ENCODE data around the gene RGPD8.
"Not testable (repeated sequence)": the region's sequence is repeated elsewhere in the genome, so short reads cannot be mapped to it uniquely, and the experiment has no call there.

Gene RGPD8

GRCh38 chr2:112465382-112465781 is 31.9 kb upstream of the RGPD8 start:
- no peak overlapping the region for H3K4me3 ChIP-seq (ENCODE audit: insufficient read depth, low read depth, low read length)
- no peaks in the 10 kb centered on the region for H3K9me3 ChIP-seq (ENCODE audit: control insufficient read depth, low read length)
- H3K4me1 ChIP-seq (ENCODE audit: control insufficient read depth, insufficient read depth, low read length), result no peaks in the 10 kb centered on the region
- H3K36me3 ChIP-seq (ENCODE audit: control insufficient read depth, insufficient read depth, low read length), result no peaks in the 10 kb centered on the region
- H3K27ac ChIP-seq (ENCODE audit: insufficient read depth, low read depth, low read length, poor library complexity, severe bottlenecking), result no peak overlapping the region
- WGBS, 2 experiments, result 70% methylated on average over 3 of the region's 3 CpGs
- H3K27me3 ChIP-seq (ENCODE audit: control insufficient read depth, insufficient read depth, low read length, poor library complexity, severe bottlenecking), result no peaks in the 10 kb centered on the region

GRCh38 chr2:112463256-112463655 is 29.8 kb upstream of the RGPD8 start:
- 91% methylated on average over 1 of the region's 1 CpG; no CpG with 5 or more reads in 1 of the 2 experiments for WGBS, 2 experiments
- Histone ChIP-seq H3K27ac (ENCODE audit: insufficient read depth, low read depth, low read length, poor library complexity, severe bottlenecking) (no peak overlapping the region), H3K36me3 (ENCODE audit: control insufficient read depth, insufficient read depth, low read length) (no peaks in the 10 kb centered on the region), H3K4me1 (ENCODE audit: control insufficient read depth, insufficient read depth, low read length) (no peaks in the 10 kb centered on the region), H3K4me3 (ENCODE audit: insufficient read depth, low read depth, low read length) (no peak overlapping the region), H3K27me3 (ENCODE audit: control insufficient read depth, insufficient read depth, low read length, poor library complexity, severe bottlenecking) (no peaks in the 10 kb centered on the region), H3K9me3 (ENCODE audit: control insufficient read depth, low read length) (no peaks in the 10 kb centered on the region)

GRCh38 chr2:112462178-112462577 is 28.7 kb upstream of the RGPD8 start:
- Histone ChIP-seq H3K27ac (ENCODE audit: insufficient read depth, low read depth, low read length, poor library complexity, severe bottlenecking) (no peak overlapping the region), H3K9me3 (ENCODE audit: control insufficient read depth, low read length) (no peaks in the 10 kb centered on the region), H3K27me3 (ENCODE audit: control insufficient read depth, insufficient read depth, low read length, poor library complexity, severe bottlenecking) (no peaks in the 10 kb centered on the region), H3K4me3 (ENCODE audit: insufficient read depth, low read depth, low read length) (no peak overlapping the region), H3K36me3 (ENCODE audit: control insufficient read depth, insufficient read depth, low read length) (no peaks in the 10 kb centered on the region), H3K4me1 (ENCODE audit: control insufficient read depth, insufficient read depth, low read length) (no peaks in the 10 kb centered on the region)
- 82 to 85% methylated on average over 5 of the region's 5 CpGs for WGBS, 2 experiments

- H3K4me1 ChIP-seq (ENCODE audit: control insufficient read depth, insufficient read depth, low read length), result no peaks in the 10 kb centered on the region
- H3K36me3 ChIP-seq (ENCODE audit: control insufficient read depth, insufficient read depth, low read length), result no peaks in the 10 kb centered on the region
- H3K9me3 ChIP-seq (ENCODE audit: control insufficient read depth, low read length), result no peaks in the 10 kb centered on the region
- 84 to 100% methylated on average over 1 of the region's 1 CpG for WGBS, 2 experiments
- no peaks in the 10 kb centered on the region for H3K27me3 ChIP-seq (ENCODE audit: control insufficient read depth, insufficient read depth, low read length, poor library complexity, severe bottlenecking)
- no peak overlapping the region for H3K4me3 ChIP-seq (ENCODE audit: insufficient read depth, low read depth, low read length)
- no peak overlapping the region for H3K27ac ChIP-seq (ENCODE audit: insufficient read depth, low read depth, low read length, poor library complexity, severe bottlenecking)
Observed at GRCh38 chr2:112459372-112459771, 25.9 kb upstream of the RGPD8 start.

DNA sequence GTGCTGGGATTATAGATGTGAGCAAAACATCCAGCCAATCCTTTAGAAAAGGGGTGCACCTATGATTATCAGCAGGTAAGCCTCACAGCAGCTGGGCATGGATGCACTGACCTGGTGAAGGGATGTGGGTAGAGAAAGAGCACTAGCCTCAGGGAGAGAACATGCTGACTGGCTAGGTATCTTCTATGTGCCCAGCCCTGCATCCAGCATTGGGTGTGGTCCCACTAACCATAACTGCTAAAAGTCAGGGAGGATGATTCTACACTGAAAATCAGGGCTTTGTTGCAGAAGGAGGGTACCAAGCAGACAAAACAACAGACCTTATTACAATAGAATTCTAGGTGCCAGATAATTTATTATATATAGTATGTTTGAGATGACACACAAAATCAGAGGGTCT is 21.1 kb upstream of the RGPD8 start:
- no peaks in the 10 kb centered on the region for H3K36me3 ChIP-seq (ENCODE audit: control insufficient read depth, insufficient read depth, low read length)
- no peaks in the 10 kb centered on the region for H3K4me1 ChIP-seq (ENCODE audit: control insufficient read depth, insufficient read depth, low read length)
- no peaks in the 10 kb centered on the region for H3K9me3 ChIP-seq (ENCODE audit: control insufficient read depth, low read length)
- H3K27ac ChIP-seq (ENCODE audit: insufficient read depth, low read depth, low read length, poor library complexity, severe bottlenecking), result no peak overlapping the region
- no peaks in the 10 kb centered on the region for H3K27me3 ChIP-seq (ENCODE audit: control insufficient read depth, insufficient read depth, low read length, poor library complexity, severe bottlenecking)
- H3K4me3 ChIP-seq (ENCODE audit: insufficient read depth, low read depth, low read length), result no peak overlapping the region

GRCh38 chr2:112451317-112451716 is 17.9 kb upstream of the RGPD8 start:
- WGBS, 2 experiments, result 93 to 97% methylated on average over 1 of the region's 1 CpG
- Histone ChIP-seq H3K4me1 (ENCODE audit: control insufficient read depth, insufficient read depth, low read length) (no peaks in the 10 kb centered on the region), H3K9me3 (ENCODE audit: control insufficient read depth, low read length) (no peaks in the 10 kb centered on the region), H3K27me3 (ENCODE audit: control insufficient read depth, insufficient read depth, low read length, poor library complexity, severe bottlenecking) (no peaks in the 10 kb centered on the region), H3K27ac (ENCODE audit: insufficient read depth, low read depth, low read length, poor library complexity, severe bottlenecking) (no peak overlapping the region), H3K36me3 (ENCODE audit: control insufficient read depth, insufficient read depth, low read length) (no peaks in the 10 kb centered on the region), H3K4me3 (ENCODE audit: insufficient read depth, low read depth, low read length) (no peak overlapping the region)

- H3K27ac ChIP-seq (ENCODE audit: insufficient read depth, low read depth, low read length, poor library complexity, severe bottlenecking), result no peak overlapping the region
- H3K27me3 ChIP-seq (ENCODE audit: control insufficient read depth, insufficient read depth, low read length, poor library complexity, severe bottlenecking), result no peaks in the 10 kb centered on the region
- no peaks in the 10 kb centered on the region for H3K9me3 ChIP-seq (ENCODE audit: control insufficient read depth, low read length)
- H3K4me1 ChIP-seq (ENCODE audit: control insufficient read depth, insufficient read depth, low read length), result no peaks in the 10 kb centered on the region
- 93% methylated on average over 4 of the region's 4 CpGs for WGBS, 2 experiments
- H3K36me3 ChIP-seq (ENCODE audit: control insufficient read depth, insufficient read depth, low read length), result no peaks in the 10 kb centered on the region
- H3K4me3 ChIP-seq (ENCODE audit: insufficient read depth, low read depth, low read length), result no peak overlapping the region
Observed at GRCh38 chr2:112449854-112450253, 16.4 kb upstream of the RGPD8 start.

DNA sequence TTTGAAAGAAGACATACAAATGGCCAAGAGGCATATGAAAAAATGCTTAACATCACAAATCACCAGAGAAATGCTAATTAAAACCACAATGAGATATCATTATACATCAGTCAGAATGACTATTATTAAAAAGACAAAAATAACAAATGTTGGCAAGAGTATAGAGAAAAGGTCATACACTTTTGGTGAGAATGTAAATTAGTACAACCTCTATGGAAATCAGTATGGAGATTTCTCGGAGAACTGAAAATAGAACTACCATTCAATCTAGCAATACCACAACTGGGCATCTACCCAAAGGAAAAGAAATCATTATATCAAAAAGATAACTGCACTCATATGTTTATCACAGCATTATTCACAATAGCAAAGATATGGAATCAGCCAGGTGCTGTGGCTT is 10.8 kb upstream of the RGPD8 start:
- H3K4me3 ChIP-seq (ENCODE audit: insufficient read depth, low read depth, low read length); H3K9me3 ChIP-seq (ENCODE audit: control insufficient read depth, low read length); H3K4me1 ChIP-seq (ENCODE audit: control insufficient read depth, insufficient read depth, low read length); H3K27ac ChIP-seq (ENCODE audit: insufficient read depth, low read depth, low read length, poor library complexity, severe bottlenecking); H3K36me3 ChIP-seq (ENCODE audit: control insufficient read depth, insufficient read depth, low read length); H3K27me3 ChIP-seq (ENCODE audit: control insufficient read depth, insufficient read depth, low read length, poor library complexity, severe bottlenecking): not testable (repeated sequence)
- WGBS, 2 experiments, result no CpG with 5 or more reads among the region's 1 CpG

GRCh38 chr2:112438603-112439261 is 5.3 kb upstream of the RGPD8 start:
- H3K9me3 ChIP-seq (ENCODE audit: control insufficient read depth, low read length); H3K36me3 ChIP-seq (ENCODE audit: control insufficient read depth, insufficient read depth, low read length); H3K4me3 ChIP-seq (ENCODE audit: insufficient read depth, low read depth, low read length); H3K4me1 ChIP-seq (ENCODE audit: control insufficient read depth, insufficient read depth, low read length); H3K27ac ChIP-seq (ENCODE audit: insufficient read depth, low read depth, low read length, poor library complexity, severe bottlenecking); H3K27me3 ChIP-seq (ENCODE audit: control insufficient read depth, insufficient read depth, low read length, poor library complexity, severe bottlenecking): not testable (repeated sequence)
- WGBS, 2 experiments, result 100% methylated on average over 4 of the region's 6 CpGs; no CpG with 5 or more reads in 1 of the 2 experiments

DNA sequence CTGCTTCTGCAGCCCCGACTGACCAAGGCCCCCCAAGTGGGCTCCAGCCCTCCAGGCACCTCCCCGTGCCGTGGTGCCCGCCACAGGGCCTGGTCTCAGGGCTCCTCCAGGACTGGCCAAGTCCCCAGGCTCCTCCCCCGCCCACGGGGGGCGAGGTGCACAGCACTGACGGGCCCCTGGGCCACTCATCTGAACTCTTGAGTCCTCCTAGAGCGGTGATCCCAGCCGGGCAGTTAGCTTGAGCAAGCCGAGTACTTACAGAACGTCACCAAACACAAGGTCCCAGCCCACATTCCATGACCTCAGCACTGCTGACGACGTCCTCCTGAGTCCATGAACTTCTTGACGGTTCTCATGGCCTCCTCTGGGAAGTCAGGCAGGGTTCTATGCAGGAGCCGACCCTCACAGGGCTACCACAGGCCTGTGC is 4.0 kb upstream of the RGPD8 start:
- not testable (repeated sequence) for H3K36me3 ChIP-seq (ENCODE audit: control insufficient read depth, insufficient read depth, low read length); H3K4me3 ChIP-seq (ENCODE audit: insufficient read depth, low read depth, low read length); H3K9me3 ChIP-seq (ENCODE audit: control insufficient read depth, low read length); H3K27me3 ChIP-seq (ENCODE audit: control insufficient read depth, insufficient read depth, low read length, poor library complexity, severe bottlenecking); H3K27ac ChIP-seq (ENCODE audit: insufficient read depth, low read depth, low read length, poor library complexity, severe bottlenecking); H3K4me1 ChIP-seq (ENCODE audit: control insufficient read depth, insufficient read depth, low read length)
- WGBS, 2 experiments, result 90% methylated on average over 16 of the region's 16 CpGs

DNA sequence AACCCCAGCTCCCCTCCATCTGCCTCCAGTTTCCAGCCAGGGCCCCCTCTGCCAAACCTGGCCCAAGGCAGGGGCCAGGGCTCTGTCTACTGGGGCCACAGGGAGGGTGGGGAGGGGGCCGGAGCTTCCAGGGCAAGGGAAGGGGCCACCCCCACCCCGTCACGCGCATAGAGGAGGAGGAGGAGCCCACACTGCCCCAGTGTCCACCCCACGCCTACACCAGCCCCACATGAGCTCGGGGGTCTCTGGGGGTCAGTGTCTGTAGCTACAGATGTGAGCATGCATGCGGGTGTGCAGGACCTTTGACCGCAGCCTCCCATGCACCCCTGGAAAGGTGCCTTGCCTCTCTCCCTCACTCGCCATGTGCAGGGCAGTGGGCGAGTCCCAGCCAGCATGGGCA is 3.5 kb upstream of the RGPD8 start:
- H3K27ac ChIP-seq (ENCODE audit: insufficient read depth, low read depth, low read length, poor library complexity, severe bottlenecking); H3K9me3 ChIP-seq (ENCODE audit: control insufficient read depth, low read length); H3K4me1 ChIP-seq (ENCODE audit: control insufficient read depth, insufficient read depth, low read length); H3K36me3 ChIP-seq (ENCODE audit: control insufficient read depth, insufficient read depth, low read length); H3K4me3 ChIP-seq (ENCODE audit: insufficient read depth, low read depth, low read length); H3K27me3 ChIP-seq (ENCODE audit: control insufficient read depth, insufficient read depth, low read length, poor library complexity, severe bottlenecking): not testable (repeated sequence)
- WGBS, 2 experiments, result 95 to 96% methylated on average over 10 of the region's 10 CpGs
